GM18868 (cell line): ENCODE data around the gene OLFM3.

Experiments used
- ATAC-seq: cut with Tn5 transposase; IDR thresholded peaks from one replicate; pipeline ENCODE4 v1.9.1; 2021; ENCODE audit warnings: mild to moderate bottlenecking, moderate library complexity; ENCODE audit not compliant: unreplicated experiment

Gene OLFM3

GRCh38 chr1:101945884-101946283 is 50.8 kb downstream of the OLFM3 start:
- no peak for ATAC-seq

GRCh38 chr1:101943237-101943636 is 53.5 kb downstream of the OLFM3 start:
- no peak for ATAC-seq

GRCh38 chr1:101942516-101943193 is 54.1 kb downstream of the OLFM3 start:
- no peak for ATAC-seq

- no peak for ATAC-seq
Observed at GRCh38 chr1:101938681-101939080, 58.0 kb downstream of the OLFM3 start.

- no peak for ATAC-seq
Observed at GRCh38 chr1:101929343-101929742, 67.4 kb downstream of the OLFM3 start.

- no peak for ATAC-seq
Observed at GRCh38 chr1:101928829-101929228, 67.9 kb downstream of the OLFM3 start.

GRCh38 chr1:101924700-101925099 is 72.0 kb downstream of the OLFM3 start:
- no peak for ATAC-seq

- no peak for ATAC-seq
Observed at GRCh38 chr1:101920577-101920976, 76.1 kb downstream of the OLFM3 start.

- no peak for ATAC-seq
Observed at GRCh38 chr1:101918277-101918676, 78.4 kb downstream of the OLFM3 start.

- no peak for ATAC-seq
Observed at GRCh38 chr1:101915597-101915996, 81.1 kb downstream of the OLFM3 start.

GRCh38 chr1:101914473-101915242 is 82.1 kb downstream of the OLFM3 start:
- ATAC-seq: no peak

- no peak for ATAC-seq
Observed at GRCh38 chr1:101911894-101912293, 84.8 kb downstream of the OLFM3 start.

GRCh38 chr1:101908980-101909379 is 87.7 kb downstream of the OLFM3 start:
- ATAC-seq: no peak

- no peak for ATAC-seq
Observed at GRCh38 chr1:101907264-101907663, 89.5 kb downstream of the OLFM3 start.

GRCh38 chr1:101905283-101905835 is 91.4 kb downstream of the OLFM3 start:
- ATAC-seq: no peak

GRCh38 chr1:101902199-101902598 is 94.5 kb downstream of the OLFM3 start:
- no peak for ATAC-seq

- ATAC-seq: no peak
Observed at GRCh38 chr1:101898137-101898536, 98.6 kb downstream of the OLFM3 start.

- ATAC-seq: no peak
Observed at GRCh38 chr1:101884621-101885020, 112.1 kb downstream of the OLFM3 start.

GRCh38 chr1:101875891-101876290 is 120.8 kb downstream of the OLFM3 start:
- ATAC-seq: no peak

GRCh38 chr1:101873672-101874071 is 123.1 kb downstream of the OLFM3 start:
- no peak for ATAC-seq

GRCh38 chr1:101859941-101860340 is 136.8 kb downstream of the OLFM3 start:
- ATAC-seq: no peak

- no peak for ATAC-seq
Observed at GRCh38 chr1:101854271-101854670, 142.5 kb downstream of the OLFM3 start.
